ENCODE measurements around the gene GSG1L2.

- TF ChIP-seq CTCF (IDR thresholded peaks at IDR 0.05; ENCODE audit: insufficient read depth, low read depth, low read length) (no peak), EZH2 (IDR thresholded peaks at IDR 0.05; ENCODE audit: insufficient read depth, low read length) (no peak)
These were observed 12.5 kb downstream of the GSG1L2 start for GRCh38 chr17:9809409-9809808.
